GM18870 (cell line): ENCODE measurements around the gene DCST2.

Experiments
- ATAC-seq: cut with Tn5 transposase; IDR thresholded peaks from one replicate; pipeline ENCODE4 v1.9.1; 2021; ENCODE audit warnings: moderate library complexity; ENCODE audit not compliant: unreplicated experiment

DCST2 gene

DNA sequence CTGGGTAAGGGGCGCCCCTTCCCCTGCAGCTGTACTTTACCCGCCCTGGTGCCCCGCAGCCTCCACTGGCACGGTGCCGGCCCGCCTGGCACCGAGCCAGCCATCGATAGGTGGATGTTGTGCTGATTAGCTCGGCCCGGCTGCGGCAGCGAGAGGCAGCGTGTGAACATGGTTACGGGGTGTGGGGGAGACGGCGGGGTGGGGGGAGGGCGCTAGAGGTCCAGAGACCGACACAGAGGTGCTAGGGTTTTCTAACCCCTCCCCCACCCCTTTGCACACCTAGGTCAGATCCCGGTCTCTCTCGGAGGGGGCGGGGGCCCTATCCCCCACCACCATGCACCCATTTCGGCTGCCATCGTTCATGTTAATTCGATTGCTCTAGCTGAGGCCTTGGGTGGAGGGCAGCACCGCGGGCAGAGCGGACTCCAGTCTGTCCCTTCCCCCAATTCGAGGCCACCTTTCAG, 36.6 kb upstream of the DCST2 start:
- ATAC-seq: no peak

GRCh38 chr1:155069551-155070157, 36.1 kb upstream of the DCST2 start:
- no peak for ATAC-seq

DNA sequence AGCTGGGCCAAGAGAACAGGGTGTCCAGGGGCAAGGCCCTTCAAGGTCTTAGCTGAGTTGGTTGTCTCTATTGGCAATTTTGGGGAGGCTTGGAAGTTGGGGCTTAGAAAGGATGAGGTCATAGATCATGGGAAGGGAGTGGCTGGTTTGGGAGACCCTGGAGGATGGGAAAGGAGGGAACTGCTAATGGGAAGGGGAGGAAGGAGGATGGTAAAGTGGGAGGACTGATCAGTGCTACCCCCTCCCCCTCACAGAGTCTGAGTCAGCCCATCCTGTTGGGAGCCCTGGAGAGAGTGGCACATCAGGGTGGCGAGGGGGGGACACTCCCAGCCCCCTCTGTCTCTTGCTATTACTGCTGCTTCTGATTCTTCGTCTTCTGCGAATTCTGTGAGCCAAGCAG, 35.0 kb upstream of the DCST2 start:
- ATAC-seq: no peak

- no peak for ATAC-seq
These were observed 33.2 kb upstream of the DCST2 start for GRCh38 chr1:155066777-155067176.

GRCh38 chr1:155064832-155065429, 31.4 kb upstream of the DCST2 start:
- ATAC-seq: no peak

- no peak for ATAC-seq
These were observed 30.7 kb upstream of the DCST2 start for GRCh38 chr1:155064111-155064831.

GRCh38 chr1:155063550-155064110, 30.0 kb upstream of the DCST2 start, which contains the start of gene EFNA4:
EFNA4 (plus strand) TSS chr1:155063740; CDS start chr1:155063824, 84 bp downstream.
- peak; percentile 56 for ATAC-seq

DNA sequence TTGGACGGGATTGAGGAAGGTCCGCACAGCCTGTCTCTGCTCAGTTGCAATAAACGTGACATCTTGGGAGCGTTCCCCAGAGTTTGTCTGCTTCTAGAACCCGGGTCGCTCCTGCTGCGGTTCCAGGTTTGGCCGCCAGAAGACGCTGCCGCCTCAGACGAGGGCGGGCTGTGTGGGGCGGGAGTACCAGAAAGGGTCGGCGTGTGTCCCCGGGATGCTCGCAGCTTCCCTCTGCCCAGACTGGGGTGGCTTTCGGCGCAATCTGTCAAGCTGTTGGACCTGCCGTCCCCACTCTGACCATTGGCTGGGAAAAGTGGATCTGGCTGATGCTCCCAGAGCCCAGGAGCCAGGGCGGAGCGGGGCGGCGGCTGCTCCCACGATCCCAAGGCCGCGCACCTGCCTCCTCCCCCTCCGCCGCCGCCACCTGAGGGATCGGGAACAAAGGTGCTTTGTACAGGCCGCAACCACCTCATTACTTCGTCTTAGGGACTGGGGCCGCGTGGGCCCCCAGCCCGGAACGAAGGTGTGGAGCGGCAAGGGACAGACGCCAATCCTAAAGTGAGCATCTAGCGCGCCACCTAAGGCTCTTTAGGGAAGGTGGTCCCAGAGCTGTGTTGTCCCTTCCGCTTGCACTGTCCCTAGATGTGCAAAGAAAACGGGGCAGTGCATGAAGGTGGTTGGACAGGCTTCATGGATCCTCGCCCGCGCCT, 29.3 kb upstream of the DCST2 start:
- ATAC-seq: no peak

DNA sequence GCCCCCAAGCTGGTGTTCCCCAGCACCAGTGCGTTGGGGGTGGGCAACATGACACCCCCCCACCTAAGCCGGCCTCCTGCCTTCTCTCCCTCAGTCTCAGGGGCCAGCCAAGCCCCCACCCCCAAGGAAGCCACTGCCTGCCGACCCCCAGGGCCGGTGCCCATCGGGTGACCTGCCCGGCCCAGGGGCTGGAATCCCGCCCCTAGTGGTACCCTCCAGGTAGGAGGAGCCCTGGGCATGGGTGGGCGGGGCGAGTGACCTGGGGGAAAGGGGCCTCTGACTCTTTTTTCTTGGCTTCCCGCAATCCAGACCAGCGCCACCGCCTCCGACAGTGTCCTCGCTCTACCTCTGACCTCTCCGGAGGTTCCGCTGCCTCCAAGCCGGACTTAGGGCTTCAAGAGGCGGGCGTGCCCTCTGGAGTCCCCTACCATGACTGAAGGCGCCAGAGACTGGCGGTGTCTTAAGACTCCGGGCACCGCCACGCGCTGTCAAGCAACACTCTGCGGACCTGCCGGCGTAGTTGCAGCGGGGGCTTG, 28.6 kb upstream of the DCST2 start:
- no peak for ATAC-seq

GRCh38 chr1:155061381-155062150, 28.0 kb upstream of the DCST2 start:
- ATAC-seq: no peak

GRCh38 chr1:155060736-155061135, 27.2 kb upstream of the DCST2 start:
- no peak for ATAC-seq

- no peak for ATAC-seq
These were observed 24.2 kb upstream of the DCST2 start for GRCh38 chr1:155057788-155058211.

GRCh38 chr1:155057104-155057503, 23.5 kb upstream of the DCST2 start:
- no peak for ATAC-seq

DNA sequence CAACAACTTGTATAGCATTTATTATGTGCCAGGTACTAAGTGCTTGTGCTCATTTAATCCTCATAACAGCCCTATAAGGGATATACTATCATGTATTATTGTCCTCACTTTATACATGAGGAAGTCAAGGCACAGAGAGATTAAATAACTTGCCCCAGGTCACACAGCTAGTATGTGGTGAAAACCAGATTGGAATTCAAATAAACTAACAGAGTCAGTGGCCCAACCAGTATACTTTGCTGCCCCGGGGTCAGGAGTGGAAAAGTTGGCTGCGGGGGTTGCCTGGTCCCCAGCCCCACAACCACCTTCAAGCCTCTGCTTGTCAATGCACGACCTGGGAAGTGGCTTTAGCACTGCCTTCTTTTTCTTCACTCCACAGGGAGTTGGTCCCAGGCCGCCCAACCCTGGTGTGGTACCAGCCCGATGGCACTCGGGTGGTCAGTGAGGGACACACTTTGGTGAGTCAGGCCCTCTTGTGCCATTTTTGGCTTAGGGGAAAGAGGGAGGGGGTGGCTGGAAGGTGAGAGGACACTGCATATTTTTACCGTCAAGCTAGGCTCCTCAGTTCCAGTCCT, 20.0 kb upstream of the DCST2 start:
- no peak for ATAC-seq

- no peak for ATAC-seq
These were observed 19.1 kb upstream of the DCST2 start for GRCh38 chr1:155052439-155053395.

GRCh38 chr1:155051777-155052398, 18.3 kb upstream of the DCST2 start:
- no peak for ATAC-seq

DNA sequence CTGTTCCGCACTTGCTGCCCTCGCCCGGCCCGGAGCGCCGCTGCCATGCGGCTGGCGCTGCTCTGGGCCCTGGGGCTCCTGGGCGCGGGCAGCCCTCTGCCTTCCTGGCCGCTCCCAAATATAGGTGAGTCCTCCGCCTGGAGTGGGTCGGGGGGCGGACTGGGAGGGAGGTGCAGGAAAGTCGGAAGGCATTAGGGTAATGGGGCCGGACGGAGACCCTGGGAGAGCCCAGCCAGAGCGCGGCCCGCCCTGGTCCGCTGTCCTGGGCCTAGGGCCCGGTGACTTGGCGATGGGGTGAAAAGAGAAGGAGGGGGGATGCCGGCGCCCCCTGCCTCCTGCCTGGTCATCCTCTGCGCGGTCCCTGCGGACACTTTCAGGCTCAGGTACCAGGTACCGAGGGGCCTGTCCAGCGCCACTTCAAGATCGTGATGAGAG, 17.8 kb upstream of the DCST2 start:
- no peak for ATAC-seq
